Activated CD8-positive, alpha-beta memory T cell treated with anti-CD3 and anti-CD28 coated beads, Interleukin-2, amount 50 U/mL, for 1 hour (primary cell): ENCODE measurements around the gene ZSWIM3.
A peak's percentile ranks its signal among the peaks of the same experiment; 100 is the strongest.
"Not testable (repeated sequence)": the region's sequence is repeated elsewhere in the genome, so short reads cannot be mapped to it uniquely, and the experiment has no call there.

Experiments used
- DNase-seq: peaks from one replicate; pipeline ENCODE4 v3.0.0-alpha.2; 2020; ENCODE audit errors: extremely low read depth

The ZSWIM3 gene

GRCh38 chr20:45861221-45862075 is 4.0 kb downstream of the ZSWIM3 start:
- DNase-seq, result no peak

DNA sequence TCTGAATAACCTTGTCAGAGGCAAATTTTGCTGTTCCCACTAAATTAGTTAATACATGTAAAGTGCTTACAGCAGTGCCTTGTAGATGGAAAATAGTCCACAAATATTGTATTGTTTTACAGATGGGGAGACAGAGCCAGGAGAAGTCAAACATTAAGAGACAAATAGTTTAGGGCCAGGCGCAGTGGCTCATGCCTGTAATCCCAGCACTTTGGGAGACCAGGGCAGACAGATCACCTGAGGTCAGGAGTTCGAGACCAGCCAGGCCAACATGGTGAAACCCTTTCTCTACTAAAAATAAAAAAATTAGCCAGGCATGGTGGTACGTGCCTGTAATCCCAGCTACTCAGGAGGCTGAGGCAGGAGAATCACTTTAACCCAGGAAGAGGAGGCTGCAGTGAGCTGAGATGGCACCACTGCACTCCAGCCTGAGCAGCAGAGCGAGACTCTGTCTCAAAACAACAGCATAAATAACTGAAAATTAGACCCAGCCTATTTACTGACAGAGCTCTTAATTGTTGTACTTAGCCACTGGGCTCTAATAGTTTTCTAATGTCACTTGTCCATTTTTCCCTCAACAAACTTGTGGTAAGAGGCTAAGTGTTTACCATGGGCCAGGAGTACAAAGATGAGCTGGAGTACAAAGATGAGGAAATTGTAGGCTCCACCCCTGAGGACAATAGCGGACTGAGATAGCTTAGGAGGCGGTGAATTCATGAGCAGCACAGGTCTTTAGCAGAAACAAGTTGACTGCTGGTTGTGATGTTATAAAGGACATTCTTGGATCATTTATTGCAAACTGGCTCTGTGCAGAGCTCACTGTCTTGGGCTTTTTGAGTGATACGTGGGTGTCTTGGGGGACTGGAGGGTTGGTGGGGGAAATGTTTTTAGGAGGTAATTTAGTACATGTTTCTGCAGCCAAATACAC is 6.4 kb downstream of the ZSWIM3 start:
- no peak for DNase-seq

GRCh38 chr20:45866454-45866853 is 9.0 kb downstream of the ZSWIM3 start:
- no peak for DNase-seq

DNA sequence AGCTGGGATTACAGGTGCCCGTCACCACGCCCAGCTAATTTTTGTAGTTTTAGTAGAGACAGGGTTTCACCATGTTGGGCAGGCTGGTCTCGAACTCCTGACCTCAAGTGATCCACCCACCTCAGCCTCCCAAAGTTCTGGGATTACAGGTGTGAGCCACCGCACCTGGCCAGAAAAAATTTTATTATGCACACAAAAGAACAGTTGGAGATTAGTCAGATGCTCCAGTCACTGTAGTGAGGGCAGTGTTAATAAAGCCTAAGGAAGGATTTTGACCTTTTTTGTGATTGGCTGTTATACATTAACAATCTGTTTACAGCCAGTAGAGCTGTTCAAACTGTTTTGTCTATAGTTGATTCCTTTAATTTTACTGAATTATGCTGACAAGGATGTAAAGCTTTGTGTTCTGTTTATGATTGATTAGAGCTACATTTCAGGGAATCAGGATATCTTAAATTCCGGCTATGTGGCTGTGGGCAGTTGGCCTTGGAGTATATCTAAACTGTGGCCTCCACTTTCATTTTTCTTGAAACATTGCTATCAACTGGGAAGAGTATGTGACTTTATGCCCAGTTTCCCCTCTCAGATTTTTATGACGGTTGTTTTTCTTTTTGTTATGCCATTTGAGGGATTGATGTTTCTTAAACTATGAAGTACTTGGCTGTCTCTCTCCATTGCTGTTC is 9.9 kb downstream of the ZSWIM3 start:
- no peak for DNase-seq

GRCh38 chr20:45867819-45868176 is 10.4 kb downstream of the ZSWIM3 start:
- no peak for DNase-seq

DNA sequence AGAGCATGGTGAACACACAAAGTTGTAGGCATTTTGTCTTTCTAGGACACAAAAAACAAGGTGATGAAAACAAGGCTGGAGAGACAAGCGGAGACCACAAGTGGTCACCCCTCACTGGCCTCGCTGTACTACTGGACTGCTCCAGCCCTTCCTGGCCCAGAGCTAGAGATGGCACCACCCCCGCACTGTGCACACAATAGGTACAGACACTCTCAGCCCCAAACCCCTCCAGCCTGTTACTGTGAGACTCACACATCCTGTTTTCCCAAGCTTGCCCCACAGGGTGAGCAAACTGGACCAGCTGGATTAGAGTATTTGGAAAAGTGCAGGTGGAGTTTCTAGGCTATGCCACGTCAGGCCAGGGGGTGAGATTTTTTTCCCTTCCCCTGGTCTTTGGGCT is 15.2 kb downstream of the ZSWIM3 start:
- DNase-seq, result no peak

- DNase-seq, result no peak
These were observed 16.1 kb downstream of the ZSWIM3 start for GRCh38 chr20:45873409-45874103.

DNA sequence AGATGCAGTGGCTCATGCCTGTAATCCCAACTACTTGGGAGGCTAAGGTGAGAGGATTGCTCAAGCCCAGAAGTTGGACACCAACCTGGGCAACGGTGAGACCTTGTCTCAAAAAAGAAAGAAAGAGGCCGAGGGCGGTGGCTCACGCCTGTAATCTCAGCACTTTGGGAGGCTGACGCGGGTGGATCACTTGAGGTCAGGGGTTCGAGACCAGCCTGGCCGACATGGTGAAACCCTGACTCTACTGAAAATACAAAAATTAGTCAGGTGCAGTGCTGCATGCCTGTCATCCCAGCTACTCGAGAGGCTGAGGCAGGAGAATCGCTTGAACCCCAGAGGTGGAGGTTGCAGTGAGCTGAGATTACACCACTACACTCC is 16.7 kb downstream of the ZSWIM3 start:
- DNase-seq, result not testable (repeated sequence)

DNA sequence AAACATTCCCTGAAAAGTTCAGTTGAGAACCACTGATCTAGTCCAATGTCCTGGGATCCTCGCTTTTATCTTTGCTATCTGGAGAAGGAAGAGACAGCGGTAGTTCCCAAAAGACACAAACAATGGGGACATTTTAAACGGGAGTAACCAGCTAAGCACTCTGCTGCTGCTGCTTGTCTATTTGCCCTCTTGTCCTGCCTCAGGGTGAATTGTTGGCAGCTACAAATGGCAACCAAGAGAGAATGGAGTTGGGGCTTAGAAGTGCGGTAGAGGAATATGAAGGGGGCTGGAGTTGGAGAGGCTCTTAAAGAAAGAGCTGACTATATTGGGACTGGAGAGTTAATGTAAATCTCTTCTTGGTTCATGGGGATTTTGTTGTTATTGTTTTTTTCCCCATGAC is 17.2 kb downstream of the ZSWIM3 start:
- DNase-seq, result no peak

GRCh38 chr20:45878076-45878761 is 20.8 kb downstream of the ZSWIM3 start:
- DNase-seq, result no peak

- peak; percentile 92 for DNase-seq
These were observed 23.8 kb downstream of the ZSWIM3 start, which contains the start of gene ZSWIM1 for GRCh38 chr20:45880988-45881788. Gene ZSWIM1, plus strand, starts transcription at chr20:45881227. Its CDS starts 1,366 bp downstream, at chr20:45882593.

GRCh38 chr20:45882469-45883099 is 25.2 kb downstream of the ZSWIM3 start:
- DNase-seq, result no peak

DNA sequence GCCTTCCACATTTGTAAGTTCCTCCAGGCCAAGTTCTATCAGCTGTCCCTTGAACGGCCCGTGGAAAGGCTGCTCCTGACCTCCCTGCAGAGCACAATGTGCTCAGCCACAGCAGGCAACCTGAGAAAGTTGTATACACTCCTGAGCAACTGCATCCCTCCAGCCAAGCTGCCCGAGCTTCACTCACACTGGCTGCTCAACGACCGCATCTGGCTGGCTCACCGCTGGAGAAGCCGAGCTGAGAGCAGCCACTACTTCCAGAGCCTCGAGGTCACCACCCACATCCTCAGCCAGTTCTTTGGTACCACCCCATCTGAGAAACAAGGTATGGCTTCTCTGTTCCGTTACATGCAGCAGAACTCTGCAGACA is 25.7 kb downstream of the ZSWIM3 start:
- no peak for DNase-seq

DNA sequence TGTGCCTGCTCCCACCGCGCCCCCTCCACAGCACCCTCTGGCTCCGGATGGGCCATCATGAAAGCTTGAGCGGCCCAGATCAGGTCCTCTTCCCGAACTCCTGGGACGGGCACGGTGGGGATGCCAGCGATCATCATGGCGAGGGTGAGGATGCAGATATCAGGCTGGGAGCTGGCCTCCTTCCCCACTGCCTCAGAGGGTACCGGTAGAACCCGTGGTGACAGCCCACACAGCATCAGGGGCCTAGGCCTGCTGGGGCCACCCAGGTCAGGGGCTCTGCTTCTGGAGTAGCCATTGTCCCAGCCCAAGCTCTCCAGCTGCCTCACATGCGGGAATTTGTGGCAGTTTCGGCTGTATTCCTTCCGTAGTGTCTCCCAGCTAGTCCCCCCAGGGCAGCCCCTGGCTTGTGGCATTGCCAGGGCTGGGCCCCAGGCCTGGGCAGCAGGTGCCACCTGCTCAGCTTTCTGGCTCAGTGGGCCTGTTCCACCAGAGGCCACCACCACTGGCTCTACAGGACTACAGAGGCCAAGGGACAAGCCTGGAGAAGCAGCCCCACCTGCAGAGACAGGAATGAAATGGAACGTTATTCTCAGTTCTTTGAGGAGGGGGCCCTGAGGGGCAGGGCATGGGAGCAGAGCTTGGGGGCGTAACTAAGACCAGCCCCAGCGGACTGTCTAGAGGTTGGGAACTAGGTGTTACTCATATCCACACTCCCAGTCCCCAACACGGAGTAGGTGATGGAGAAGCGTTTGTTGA is 29.4 kb downstream of the ZSWIM3 start:
- DNase-seq, result no peak

DNA sequence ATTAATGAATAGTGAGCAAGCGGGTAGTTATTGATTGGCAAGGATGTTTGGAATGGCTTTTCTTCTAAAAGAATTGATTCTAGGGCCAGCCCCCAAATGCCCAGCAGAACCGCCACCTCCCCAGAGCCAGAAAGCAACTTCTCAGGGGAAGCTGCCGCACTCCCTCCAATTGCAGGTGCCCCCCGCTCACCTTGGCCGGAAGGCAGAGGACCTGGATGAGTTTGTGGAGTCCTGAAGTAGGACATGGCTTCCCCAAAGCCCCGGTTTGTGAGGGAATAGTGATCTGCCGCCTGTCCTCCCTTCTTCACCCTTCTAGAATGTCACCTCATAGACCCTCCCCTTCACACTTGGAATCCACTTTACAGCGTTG is 29.9 kb downstream of the ZSWIM3 start, which contains the start of gene SPATA25:
TSS of gene SPATA25 (minus strand) at position 277 of the 370 bp plus-strand sequence. CDS start at position 245, 32 bp downstream.
- no peak for DNase-seq

DNA sequence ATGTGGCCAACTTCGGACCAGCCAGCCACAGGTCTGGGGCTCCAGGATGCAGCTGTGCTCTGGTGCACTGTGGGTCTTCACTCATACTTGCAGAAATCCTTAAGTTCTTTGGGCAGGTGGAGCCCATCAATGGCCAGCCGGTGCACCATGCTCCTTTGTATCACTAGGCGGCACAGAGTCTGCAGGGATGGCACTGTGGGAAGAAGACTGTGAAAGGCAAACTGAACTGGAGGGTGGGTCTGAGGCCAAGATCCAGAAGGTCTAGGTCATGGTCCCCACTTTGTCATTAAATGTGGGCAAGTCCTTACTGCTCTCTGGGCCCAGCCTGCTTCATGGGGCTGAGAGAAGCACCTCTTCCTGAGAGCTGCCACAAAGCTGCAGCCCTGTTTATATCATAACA is 31.3 kb downstream of the ZSWIM3 start:
- no peak for DNase-seq

GRCh38 chr20:45890077-45890984 is 32.9 kb downstream of the ZSWIM3 start:
- DNase-seq, result no peak
